Astrocyte (in vitro differentiated cells and primary cell): ENCODE results near the gene CABLES2.

Experiments
- EZH2 ChIP-seq: IDR thresholded peaks from 2 replicates; pipeline ENCODE4 v1.6.1; 2012; ENCODE audit warnings: mild to moderate bottlenecking, low read length, inconsistent platforms; ENCODE audit not compliant: insufficient read depth
- TF ChIP-seq, protein P1 (sequence below): IDR thresholded peaks from 2 replicates; pipeline ENCODE4 v1.5.1; 2011; ENCODE audit warnings: low read depth, mild to moderate bottlenecking, inconsistent platforms, low read length, moderate library complexity; ENCODE audit not compliant: insufficient read depth

DNA sequence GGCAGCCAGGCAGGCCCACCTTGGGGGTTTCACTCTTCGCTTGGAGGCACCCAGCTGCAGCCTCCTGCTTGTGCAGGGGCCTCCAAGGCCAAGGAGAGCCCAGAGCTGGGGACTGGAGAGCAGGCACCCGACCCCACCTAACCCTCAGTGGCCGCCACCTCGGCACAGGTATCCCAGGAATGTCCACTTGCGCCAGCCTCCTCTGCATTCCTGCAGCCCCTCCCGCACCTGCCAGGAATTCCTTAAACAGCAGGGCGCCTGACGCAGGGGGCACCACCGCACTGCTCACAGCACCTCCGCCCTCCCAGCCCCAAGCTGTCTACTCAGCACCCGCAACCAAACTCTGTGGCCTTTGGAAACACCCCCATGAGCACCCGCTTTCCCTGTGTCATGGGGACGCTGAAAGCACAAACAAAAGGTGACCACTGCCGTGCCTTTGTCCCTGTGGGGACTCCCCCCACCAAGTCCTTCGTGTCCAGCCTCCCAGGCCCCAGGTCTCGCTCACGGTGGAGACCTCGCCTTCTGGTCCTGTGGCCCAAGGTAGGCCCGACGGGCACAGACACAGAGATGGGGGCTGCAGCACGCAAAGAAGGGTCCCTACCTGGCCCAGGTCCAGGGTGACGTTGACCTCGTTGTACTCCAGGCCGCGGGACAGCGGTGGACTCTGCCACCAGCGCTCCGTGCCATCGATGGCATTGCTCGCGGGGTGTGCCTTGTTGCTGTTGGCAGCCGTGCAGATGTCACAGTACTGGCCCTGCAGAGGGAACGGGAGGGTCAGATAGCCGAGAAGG, 45.1 kb downstream of the CABLES2 start:
- TF ChIP-seq, protein P1, sequence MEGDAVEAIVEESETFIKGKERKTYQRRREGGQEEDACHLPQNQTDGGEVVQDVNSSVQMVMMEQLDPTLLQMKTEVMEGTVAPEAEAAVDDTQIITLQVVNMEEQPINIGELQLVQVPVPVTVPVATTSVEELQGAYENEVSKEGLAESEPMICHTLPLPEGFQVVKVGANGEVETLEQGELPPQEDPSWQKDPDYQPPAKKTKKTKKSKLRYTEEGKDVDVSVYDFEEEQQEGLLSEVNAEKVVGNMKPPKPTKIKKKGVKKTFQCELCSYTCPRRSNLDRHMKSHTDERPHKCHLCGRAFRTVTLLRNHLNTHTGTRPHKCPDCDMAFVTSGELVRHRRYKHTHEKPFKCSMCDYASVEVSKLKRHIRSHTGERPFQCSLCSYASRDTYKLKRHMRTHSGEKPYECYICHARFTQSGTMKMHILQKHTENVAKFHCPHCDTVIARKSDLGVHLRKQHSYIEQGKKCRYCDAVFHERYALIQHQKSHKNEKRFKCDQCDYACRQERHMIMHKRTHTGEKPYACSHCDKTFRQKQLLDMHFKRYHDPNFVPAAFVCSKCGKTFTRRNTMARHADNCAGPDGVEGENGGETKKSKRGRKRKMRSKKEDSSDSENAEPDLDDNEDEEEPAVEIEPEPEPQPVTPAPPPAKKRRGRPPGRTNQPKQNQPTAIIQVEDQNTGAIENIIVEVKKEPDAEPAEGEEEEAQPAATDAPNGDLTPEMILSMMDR, result no peak
- no peak for TF ChIP-seq EZH2
